K562 (cell line): ENCODE results near the gene ZSCAN2. TPM values are rescaled to one million over a fixed set of nuclear protein-coding genes. Genes with fewer than 3 reads are reported as not detected.

Source experiments
- ATAC-seq: fragments of 200-7000 bp; cut with Tn5 transposase; 3 replicates; pipeline ENCODE4 v1.9.1; 2020; ENCODE audit warnings: moderate library complexity
- BruUV-seq: library from RNA; stranded (reverse); fragments of 400-500 nt; replicated peaks from 2 replicates; lab custom pipeline; 2021; lab: Mats Ljungman, UMichigan
- CTCF ChIA-PET: fragments of 300-600 bp; formaldehyde crosslinking; extraction: SDS; loops from one replicate; lab custom pipeline; 2021; ENCODE audit warnings: low intra/inter-chr PET ratio; lab: Yijun Ruan, JAX
- POLR2A ChIA-PET: fragments of 300-600, 350-650 bp; sonication (Branson Sonifier 250); formaldehyde crosslinking; extraction: SDS; loops from one replicate; lab custom pipeline; 2021; ENCODE audit warnings: antibody characterized with exemption, inconsistent platforms; lab: Yijun Ruan, JAX
- DNase-seq, 4 experiments: peaks; one replicate each; pipeline versions ENCODE4 v3.0.0 to v3.0.0-alpha.2; 2011 to 2018; ENCODE audit warnings: low spot score in 3 of 4, mixed read lengths in 3 of 4; ENCODE audit errors: extremely low read depth in 1 of 4
- FAIRE-seq: peaks from 2 replicates; lab custom pipeline; 2011; peaks lifted over from hg19 to GRCh38; lab: Jason Lieb, UNC
- H2AFZ ChIP-seq: 2 replicates; pipeline ENCODE4 v1.6.0; 2011; ENCODE audit warnings: low read depth, low read length, control low read depth, inconsistent platforms
- H3K27ac ChIP-seq: fragments of 200-600 bp; 3 replicates; pipeline ENCODE4 v1.8.0; 2011; ENCODE audit warnings: low read depth, mild to moderate bottlenecking, control low read depth, inconsistent platforms, low read length, moderate library complexity, mixed read lengths; ENCODE audit errors: extremely low read depth
- H3K27me3 ChIP-seq, 2 experiments: fragments of 300-600 bp in 1 of 2; 2 replicates in 1 of 2; 3 replicates in 1 of 2; pipeline versions ENCODE4 v1.6.0 to v1.8.0; 2011; ENCODE audit warnings: inconsistent platforms in 2 of 2, low read length in 2 of 2, mild to moderate bottlenecking in 1 of 2, mixed read lengths in 1 of 2, moderate library complexity in 1 of 2; ENCODE audit not compliant: control insufficient read depth in 2 of 2, insufficient read depth in 2 of 2
- H3K36me3 ChIP-seq: fragments of 300-600 bp; 3 replicates; pipeline ENCODE4 v1.8.0; 2011; ENCODE audit warnings: mild to moderate bottlenecking, low read length, inconsistent platforms; ENCODE audit not compliant: control insufficient read depth, insufficient read depth
- H3K4me1 ChIP-seq, 2 experiments: fragments of 200-600 bp in 1 of 2; replicated peaks in 1 of 2; 2 replicates in 1 of 2; 3 replicates in 1 of 2; pipeline versions ENCODE4 v1.5.1 to v1.8.0; 2011; ENCODE audit warnings: inconsistent platforms in 2 of 2, low read length in 2 of 2, mild to moderate bottlenecking in 1 of 2, mixed read lengths in 1 of 2, moderate library complexity in 1 of 2; ENCODE audit not compliant: control insufficient read depth in 2 of 2, insufficient read depth in 2 of 2
- H3K4me2 ChIP-seq: 2 replicates; pipeline ENCODE4 v1.6.1; 2011; ENCODE audit warnings: low read length, control low read depth, inconsistent platforms, mixed read lengths; ENCODE audit not compliant: insufficient read depth
- H3K4me3 ChIP-seq: fragments of 200-600 bp; sonication (generic), shearing (Covaris generic); 2 replicates; pipeline ENCODE4 v1.5.1; 2016; ENCODE audit warnings: control low read depth, inconsistent platforms
- H3K79me2 ChIP-seq: fragments of 200-600 bp; 3 replicates; pipeline ENCODE4 v1.8.0; 2011; ENCODE audit warnings: low read length, inconsistent platforms; ENCODE audit not compliant: control insufficient read depth, insufficient read depth
- H3K9ac ChIP-seq, 2 experiments: 2 replicates each; pipeline versions ENCODE4 v1.6.0 to v1.6.1; 2011; ENCODE audit warnings: low read depth in 2 of 2, low read length in 2 of 2, control low read depth in 1 of 2, inconsistent platforms in 1 of 2, mild to moderate bottlenecking in 1 of 2, mixed read lengths in 1 of 2; ENCODE audit not compliant: insufficient read depth in 1 of 2
- H3K9me1 ChIP-seq: one replicate; pipeline ENCODE4 v1.6.0; 2011; ENCODE audit warnings: inconsistent platforms, mild to moderate bottlenecking, low read length, moderate library complexity; ENCODE audit not compliant: control insufficient read depth, insufficient read depth
- H3K9me3 ChIP-seq: replicated peaks from 2 replicates; pipeline ENCODE4 v1.5.1; 2011; ENCODE audit warnings: low read depth, low read length, inconsistent platforms; ENCODE audit not compliant: control insufficient read depth, insufficient read depth
- H4K20me1 ChIP-seq: replicated peaks from 2 replicates; pipeline ENCODE4 v1.6.1; 2011; ENCODE audit warnings: low read length, inconsistent platforms, mixed read lengths; ENCODE audit not compliant: control insufficient read depth, insufficient read depth
- CBX8 ChIP-seq: fragments of 200-600 bp; sonication (generic); IDR thresholded peaks from 2 replicates; pipeline ENCODE4 v1.6.1; 2012; ENCODE audit warnings: borderline replicate concordance, mixed run types, low read depth, mild to moderate bottlenecking, moderate library complexity, mixed read lengths, low read length, control low read depth, inconsistent platforms; ENCODE audit not compliant: poor library complexity, severe bottlenecking; ENCODE audit errors: extremely low read depth
- FOXJ3 ChIP-seq: sonication (generic); formaldehyde crosslinking; IDR thresholded peaks from 2 replicates; pipeline ENCODE4 v1.4.0; 2020; ENCODE audit warnings: mild to moderate bottlenecking, missing genetic modification reagents
- HDAC1 ChIP-seq, 2 experiments: fragments of 450-650 bp; IDR thresholded peaks; 2 replicates each; pipeline ENCODE4 v1.6.1; 2016 to 2017; ENCODE audit warnings: inconsistent platforms in 1 of 2, mild to moderate bottlenecking in 1 of 2, moderate library complexity in 1 of 2
- RAD21 ChIP-seq, 2 experiments: fragments of 250-450 bp in 1 of 2; fragments of 450-650 bp in 1 of 2; sonication (Bioruptor Pico) in 1 of 2; formaldehyde crosslinking in 1 of 2; IDR thresholded peaks in 1 of 2; conservative IDR thresholded peaks in 1 of 2; 2 replicates each; pipeline versions ENCODE4 v1.4.0 to v1.8.0; 2020 to 2022; ENCODE audit warnings: mild to moderate bottlenecking in 2 of 2, moderate library complexity in 1 of 2
- WGBS: fragments of 100-300 bp; shearing (Covaris generic); methylation state at CpG from one replicate; pipeline ENCODE4 v1.1.6; 2016; ENCODE audit warnings: low coverage, mixed read lengths; ENCODE audit not compliant: insufficient coverage; ENCODE audit errors: missing lambda C conversion rate; 5-methylcytosine and 5-hydroxymethylcytosine counted together
- in situ Hi-C: fragments of 300-500 bp; cut with MboI; formaldehyde crosslinking; loops from 4 replicates; pipeline ENCODE4 v1.15.0; 2018; ENCODE audit warnings: inconsistent platforms, mixed read lengths
- intact Hi-C: fragments of 100-400 bp; cut with micrococcal nuclease; formaldehyde crosslinking; loops from 2 replicates; pipeline ENCODE4 v1.14.2; 2022
- polyA plus RNA-seq, 8 experiments: library from polyadenylated mRNA; depleted of rRNA in 4 of 8; stranded (reverse) in 5 of 8; unstranded in 3 of 8; fragments of >200 nt; fragmentation: Nextera tagmentation in 2 of 8; fragmentation: Illumina TruSeq in 1 of 8; extraction: Ambion mirVana in 2 of 8; extraction: Trizol in 1 of 8; gene quantifications; 2 replicates each; pipeline versions ENCODE4 v1.2.1 to v1.2.3, GENCODE V29; 2011 to 2014; ENCODE audit warnings: inconsistent platforms in 1 of 8, missing spikeins in 1 of 8
- total RNA-seq, 7 experiments: library from RNA; depleted of rRNA in 6 of 7; stranded (reverse); fragments of >200 nt in 6 of 7; fragmentation: Illumina TruSeq in 2 of 7; extraction: Trizol in 2 of 7; gene quantifications; 2 replicates each; pipeline versions ENCODE4 v1.2.1 to v1.2.3, GENCODE V29; 2011 to 2021; ENCODE audit warnings: low replicate concordance in 1 of 7
- TF ChIP-seq, protein P1 (sequence below): fragments of 450-650 bp; conservative IDR thresholded peaks from 2 replicates; pipeline ENCODE4 v1.6.1; 2016; ENCODE audit warnings: missing genetic modification characterization, low read depth, mild to moderate bottlenecking, missing compliant biosample characterization, moderate library complexity
- TF ChIP-seq, protein P2 (sequence below): fragments of 250-450 bp; sonication (Bioruptor Pico); IDR thresholded peaks from 2 replicates; pipeline ENCODE4 v1.5.0; 2020; ENCODE audit warnings: mild to moderate bottlenecking, borderline replicate concordance
- TF ChIP-seq, protein P3 (sequence below), 3 experiments: IDR thresholded peaks in 2 of 3; conservative IDR thresholded peaks in 1 of 3; 2 replicates each; pipeline ENCODE4 v1.5.1; 2011 to 2012; ENCODE audit warnings: low read length in 3 of 3, mild to moderate bottlenecking in 3 of 3, control low read depth in 2 of 3, improper control_type of control experiment in 1 of 3, inconsistent platforms in 1 of 3, low read depth in 1 of 3, mixed read lengths in 1 of 3, moderate library complexity in 1 of 3; ENCODE audit not compliant: insufficient read depth in 2 of 3

The ZSCAN2 gene
- total and polyA plus RNA-seq, 9 of the 15 experiments (the other 6 are each of a cell fraction or from before 2014, with no cell fraction given), result 1.7 to 14.2 (median 6.6) TPM

DNA sequence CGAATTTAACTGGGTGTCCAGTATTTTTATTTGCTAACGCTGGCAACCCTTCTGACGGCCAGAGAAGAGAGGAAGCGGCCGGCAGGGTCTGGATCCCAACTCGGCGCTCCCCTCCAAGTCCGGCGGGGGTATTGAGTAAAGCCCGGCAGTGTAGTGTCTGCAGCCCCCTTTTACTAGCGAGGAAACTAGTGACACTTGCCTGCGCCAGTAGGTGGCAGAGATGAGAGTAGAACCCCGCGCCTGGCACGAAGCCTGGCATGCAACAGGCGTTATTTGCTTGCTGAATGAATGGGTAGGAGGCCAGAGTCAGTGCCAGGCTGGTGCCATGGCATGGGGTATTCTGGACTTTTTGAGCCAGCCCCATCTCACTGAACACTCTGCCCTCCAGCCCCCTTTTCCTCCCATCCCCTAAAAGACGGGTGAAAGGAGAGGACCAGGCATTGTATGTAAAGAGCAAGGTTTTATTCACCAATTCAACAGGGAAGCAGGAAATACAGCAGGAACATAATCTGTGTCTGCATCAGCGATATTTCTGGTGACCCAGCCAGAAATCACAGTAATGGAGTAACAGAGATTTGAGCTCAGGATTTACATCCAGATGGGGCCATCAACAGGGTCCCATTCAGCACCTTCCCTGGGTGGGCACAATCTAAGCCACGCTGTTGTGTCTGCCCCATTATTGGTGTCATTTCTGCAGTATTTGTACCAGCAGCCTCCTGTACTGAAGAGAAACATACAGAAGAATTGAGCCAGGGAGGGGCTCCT is 54.1 kb downstream of the ZSCAN2 start:
- in situ Hi-C loops, result no loop called here
- TF ChIP-seq HDAC1 (IDR thresholded peaks at IDR 0.05) (peak in 1 of 2 experiments; percentile 67; a peak in 2 of 4 replicates), FOXJ3 (CRISPR knock-in tag) (no peak), CBX8 (no peak), RAD21 (CRISPR knock-in tag; conservative IDR thresholded peaks at IDR 0.05 in 1 of 2, IDR thresholded peaks at IDR 0.05 in 1 of 2) (peak; percentile 24 to 43; a peak in 2 of 4 replicates)
- TF ChIP-seq, protein P1, sequence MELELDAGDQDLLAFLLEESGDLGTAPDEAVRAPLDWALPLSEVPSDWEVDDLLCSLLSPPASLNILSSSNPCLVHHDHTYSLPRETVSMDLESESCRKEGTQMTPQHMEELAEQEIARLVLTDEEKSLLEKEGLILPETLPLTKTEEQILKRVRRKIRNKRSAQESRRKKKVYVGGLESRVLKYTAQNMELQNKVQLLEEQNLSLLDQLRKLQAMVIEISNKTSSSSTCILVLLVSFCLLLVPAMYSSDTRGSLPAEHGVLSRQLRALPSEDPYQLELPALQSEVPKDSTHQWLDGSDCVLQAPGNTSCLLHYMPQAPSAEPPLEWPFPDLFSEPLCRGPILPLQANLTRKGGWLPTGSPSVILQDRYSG (tag), result no peak
- TF ChIP-seq, protein P2, sequence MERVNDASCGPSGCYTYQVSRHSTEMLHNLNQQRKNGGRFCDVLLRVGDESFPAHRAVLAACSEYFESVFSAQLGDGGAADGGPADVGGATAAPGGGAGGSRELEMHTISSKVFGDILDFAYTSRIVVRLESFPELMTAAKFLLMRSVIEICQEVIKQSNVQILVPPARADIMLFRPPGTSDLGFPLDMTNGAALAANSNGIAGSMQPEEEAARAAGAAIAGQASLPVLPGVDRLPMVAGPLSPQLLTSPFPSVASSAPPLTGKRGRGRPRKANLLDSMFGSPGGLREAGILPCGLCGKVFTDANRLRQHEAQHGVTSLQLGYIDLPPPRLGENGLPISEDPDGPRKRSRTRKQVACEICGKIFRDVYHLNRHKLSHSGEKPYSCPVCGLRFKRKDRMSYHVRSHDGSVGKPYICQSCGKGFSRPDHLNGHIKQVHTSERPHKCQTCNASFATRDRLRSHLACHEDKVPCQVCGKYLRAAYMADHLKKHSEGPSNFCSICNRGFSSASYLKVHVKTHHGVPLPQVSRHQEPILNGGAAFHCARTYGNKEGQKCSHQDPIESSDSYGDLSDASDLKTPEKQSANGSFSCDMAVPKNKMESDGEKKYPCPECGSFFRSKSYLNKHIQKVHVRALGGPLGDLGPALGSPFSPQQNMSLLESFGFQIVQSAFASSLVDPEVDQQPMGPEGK (CRISPR knock-in tag), result 0 out of 2 replicates have a peak, but pooled peaks have one; percentile 0
- TF ChIP-seq, protein P3, sequence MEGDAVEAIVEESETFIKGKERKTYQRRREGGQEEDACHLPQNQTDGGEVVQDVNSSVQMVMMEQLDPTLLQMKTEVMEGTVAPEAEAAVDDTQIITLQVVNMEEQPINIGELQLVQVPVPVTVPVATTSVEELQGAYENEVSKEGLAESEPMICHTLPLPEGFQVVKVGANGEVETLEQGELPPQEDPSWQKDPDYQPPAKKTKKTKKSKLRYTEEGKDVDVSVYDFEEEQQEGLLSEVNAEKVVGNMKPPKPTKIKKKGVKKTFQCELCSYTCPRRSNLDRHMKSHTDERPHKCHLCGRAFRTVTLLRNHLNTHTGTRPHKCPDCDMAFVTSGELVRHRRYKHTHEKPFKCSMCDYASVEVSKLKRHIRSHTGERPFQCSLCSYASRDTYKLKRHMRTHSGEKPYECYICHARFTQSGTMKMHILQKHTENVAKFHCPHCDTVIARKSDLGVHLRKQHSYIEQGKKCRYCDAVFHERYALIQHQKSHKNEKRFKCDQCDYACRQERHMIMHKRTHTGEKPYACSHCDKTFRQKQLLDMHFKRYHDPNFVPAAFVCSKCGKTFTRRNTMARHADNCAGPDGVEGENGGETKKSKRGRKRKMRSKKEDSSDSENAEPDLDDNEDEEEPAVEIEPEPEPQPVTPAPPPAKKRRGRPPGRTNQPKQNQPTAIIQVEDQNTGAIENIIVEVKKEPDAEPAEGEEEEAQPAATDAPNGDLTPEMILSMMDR (IDR thresholded peaks at IDR 0.05 in 2 of 3, conservative IDR thresholded peaks at IDR 0.05 in 1 of 3; ENCODE audit: insufficient read depth in 2 of 3, low read depth in 1 of 3, low read length in 3 of 3), result peak; percentile 50 to 56 (median 54)

More for the DNA sequence above, 54.1 kb downstream of the ZSCAN2 start:
- peak; percentile 27 to 60 (median 46) for DNase-seq
- ChIA-PET CTCF (interaction anchor here (1.0 kb wide), 1 partner anchor 167 kb away, joined by 3 read pairs; no protein-coding TSS in a partner anchor), POLR2A (interaction anchor here (0.7 to 1.6 kb wide), 8 partner anchors 7 to 173 kb away, joined by 3 to 5 read pairs (median 3); no protein-coding TSS in a partner anchor)
- Histone ChIP-seq H3K36me3 (peaks cover 23% of the 10 kb centered on the region; the same call in 2 of the 3 replicates), H3K79me2 (peaks cover 17% of the 10 kb centered on the region), H3K27ac (peak overlapping the region; percentile 72; the same call in 2 of the 3 replicates), H3K4me2 (peak overlapping the region; percentile 86), H3K9me1 (no peaks in the 10 kb centered on the region), H3K27me3 (no peaks in the 10 kb centered on the region), H2AFZ (peak overlapping the region; percentile 95), H3K4me1 (peaks cover 6 to 24% of the 10 kb centered on the region in 2 experiments; a peak in 3 of 5 replicates), H3K9me3 (no peaks in the 10 kb centered on the region), H3K4me3 (peak overlapping the region; percentile 78), H3K9ac (peak overlapping the region; percentile 85 to 97), H4K20me1 (no peaks in the 10 kb centered on the region)
- 8% methylated on average over 19 of the region's 19 CpGs for WGBS
- FAIRE-seq, result no peak
- TSS peak; percentile 94 for BruUV-seq
- intact Hi-C loops, result loop anchor here (2.0 kb wide), 1 partner anchor 166 kb away; no protein-coding TSS in a partner anchor
- peak; percentile 73 for ATAC-seq
